K562 (cell line): ENCODE results near the gene BNIPL. TPM values are rescaled to one million over a fixed set of nuclear protein-coding genes. Genes with fewer than 3 reads are reported as not detected.
A peak's percentile ranks its signal among the peaks of the same experiment; 100 is the strongest.

Source experiments
- ARID2 ChIP-seq: fragments of 450-650 bp; IDR thresholded peaks from 2 replicates; pipeline ENCODE4 v1.6.1; 2017; ENCODE audit warnings: antibody characterized with exemption, mild to moderate bottlenecking
- CREM ChIP-seq: IDR thresholded peaks from 2 replicates; pipeline ENCODE4 v1.6.1; 2014; ENCODE audit warnings: antibody characterized with exemption, low read depth
- DDX20 ChIP-seq: fragments of 450-650 bp; IDR thresholded peaks from 2 replicates; pipeline ENCODE4 v1.6.1; 2016; ENCODE audit warnings: missing genetic modification characterization, low read depth, mild to moderate bottlenecking, missing compliant biosample characterization, moderate library complexity
- ESRRB ChIP-seq: fragments of 250-450 bp; sonication (Bioruptor Pico); IDR thresholded peaks from 2 replicates; pipeline ENCODE4 v1.5.0; 2020; ENCODE audit warnings: mild to moderate bottlenecking, moderate library complexity, borderline replicate concordance
- HNRNPLL ChIP-seq: fragments of 200-400 bp; formaldehyde crosslinking; IDR thresholded peaks from 2 replicates; pipeline ENCODE4 v1.6.1; 2017; ENCODE audit warnings: low read length, low read depth, mild to moderate bottlenecking; ENCODE audit not compliant: poor library complexity, severe bottlenecking
- JUND ChIP-seq, 2 experiments: IDR thresholded peaks; 2 replicates in 1 of 2; 3 replicates in 1 of 2; pipeline ENCODE4 v1.6.1; 2011; ENCODE audit warnings: borderline replicate concordance in 2 of 2, low read depth in 2 of 2, low read length in 2 of 2, improper control_type of control experiment in 1 of 2, missing biosample characterization in 1 of 2, missing genetic modification characterization in 1 of 2, missing genetic modification reagents in 1 of 2
- MAFG ChIP-seq: fragments of 450-650 bp; conservative IDR thresholded peaks from 2 replicates; pipeline ENCODE4 v1.6.1; 2016; ENCODE audit warnings: missing genetic modification characterization, missing compliant biosample characterization
- MCM3 ChIP-seq: fragments of 450-650 bp; IDR thresholded peaks from 2 replicates; pipeline ENCODE4 v1.6.1; 2016
- MYC ChIP-seq, 2 experiments: fragments of 250-450 bp in 1 of 2; sonication (Bioruptor Pico) in 1 of 2; IDR thresholded peaks; 2 replicates each; pipeline versions ENCODE4 v1.5.1 to v1.6.1; 2012 to 2021; ENCODE audit warnings: low read depth in 2 of 2, borderline replicate concordance in 1 of 2, improper control_type of control experiment in 1 of 2, low read length in 1 of 2, mild to moderate bottlenecking in 1 of 2, moderate library complexity in 1 of 2
- PATZ1 ChIP-seq: fragments of 250-450 bp; sonication (Bioruptor Pico); IDR thresholded peaks from 2 replicates; pipeline ENCODE4 v1.5.0; 2020; ENCODE audit warnings: mild to moderate bottlenecking, borderline replicate concordance
- SIRT6 ChIP-seq: IDR thresholded peaks from one replicate; pipeline ENCODE4 v1.6.1; 2012; ENCODE audit warnings: low read depth, mild to moderate bottlenecking, control low read depth, inconsistent platforms, low read length, moderate library complexity
- SLC30A9 ChIP-seq: fragments of 250-450 bp; sonication (Bioruptor Pico); IDR thresholded peaks from 2 replicates; pipeline ENCODE4 v1.8.0; 2022; ENCODE audit warnings: mild to moderate bottlenecking, moderate library complexity
- SMAD3 ChIP-seq: fragments of 450-650 bp; formaldehyde crosslinking; conservative IDR thresholded peaks from 2 replicates; pipeline ENCODE4 v1.4.0; 2020; ENCODE audit warnings: mild to moderate bottlenecking
- SMARCC2 ChIP-seq: fragments of 450-650 bp; IDR thresholded peaks from 2 replicates; pipeline ENCODE4 v1.6.1; 2017; ENCODE audit warnings: antibody characterized with exemption, moderate library complexity, mild to moderate bottlenecking, low read depth
- SREBF1 ChIP-seq: fragments of 150-350 bp; IDR thresholded peaks from 2 replicates; pipeline ENCODE4 v1.6.1; 2014; ENCODE audit warnings: antibody characterized with exemption, low read depth, low read length, borderline replicate concordance
- TBP ChIP-seq: optimal IDR thresholded peaks from 2 replicates; pipeline ENCODE3; 2011; ENCODE audit warnings: low read depth, low read length, improper control_type of control experiment
- TCF7 ChIP-seq: sonication (generic); IDR thresholded peaks from 2 replicates; pipeline ENCODE4 v1.6.1; 2016; ENCODE audit warnings: antibody characterized with exemption, borderline replicate concordance
- TFE3 ChIP-seq: fragments of 450-650 bp; formaldehyde crosslinking; IDR thresholded peaks from 2 replicates; pipeline ENCODE4 v1.4.0; 2020; ENCODE audit warnings: mild to moderate bottlenecking, mixed read lengths
- ZC3H8 ChIP-seq: fragments of 450-650 bp; IDR thresholded peaks from 2 replicates; pipeline ENCODE4 v1.6.1; 2017
- ZFX ChIP-seq: sonication (generic); formaldehyde crosslinking; IDR thresholded peaks from 2 replicates; pipeline ENCODE4 v1.8.0; 2022; ENCODE audit warnings: mild to moderate bottlenecking, missing genetic modification reagents, moderate library complexity
- ZNF212 ChIP-seq: fragments of 450-650 bp; formaldehyde crosslinking; IDR thresholded peaks from 2 replicates; pipeline ENCODE4 v1.4.0; 2020; ENCODE audit warnings: mild to moderate bottlenecking
- ZNF655 ChIP-seq: fragments of 250-450 bp; sonication (Bioruptor Pico); IDR thresholded peaks from 2 replicates; pipeline ENCODE4 v1.5.0; 2021
- polyA plus RNA-seq, 8 experiments: library from polyadenylated mRNA; depleted of rRNA in 4 of 8; stranded (reverse) in 5 of 8; unstranded in 3 of 8; fragments of >200 nt; fragmentation: Nextera tagmentation in 2 of 8; fragmentation: Illumina TruSeq in 1 of 8; extraction: Ambion mirVana in 2 of 8; extraction: Trizol in 1 of 8; gene quantifications; 2 replicates each; pipeline versions ENCODE4 v1.2.1 to v1.2.3, GENCODE V29; 2011 to 2014; ENCODE audit warnings: inconsistent platforms in 1 of 8, missing spikeins in 1 of 8
- total RNA-seq, 7 experiments: library from RNA; depleted of rRNA in 6 of 7; stranded (reverse); fragments of >200 nt in 6 of 7; fragmentation: Illumina TruSeq in 2 of 7; extraction: Trizol in 2 of 7; gene quantifications; 2 replicates each; pipeline versions ENCODE4 v1.2.1 to v1.2.3, GENCODE V29; 2011 to 2021; ENCODE audit warnings: low replicate concordance in 1 of 7
- TF ChIP-seq, protein P1 (sequence below): fragments of 250-450 bp; sonication (Bioruptor Pico); IDR thresholded peaks from 2 replicates; pipeline ENCODE4 v1.8.0; 2021; ENCODE audit warnings: mild to moderate bottlenecking, moderate library complexity

Gene BNIPL
- total and polyA plus RNA-seq, 9 of the 15 experiments (the other 6 are each of a cell fraction or from before 2014, with no cell fraction given), result 0.08 to 1.4 (median 0.68) TPM

DNA sequence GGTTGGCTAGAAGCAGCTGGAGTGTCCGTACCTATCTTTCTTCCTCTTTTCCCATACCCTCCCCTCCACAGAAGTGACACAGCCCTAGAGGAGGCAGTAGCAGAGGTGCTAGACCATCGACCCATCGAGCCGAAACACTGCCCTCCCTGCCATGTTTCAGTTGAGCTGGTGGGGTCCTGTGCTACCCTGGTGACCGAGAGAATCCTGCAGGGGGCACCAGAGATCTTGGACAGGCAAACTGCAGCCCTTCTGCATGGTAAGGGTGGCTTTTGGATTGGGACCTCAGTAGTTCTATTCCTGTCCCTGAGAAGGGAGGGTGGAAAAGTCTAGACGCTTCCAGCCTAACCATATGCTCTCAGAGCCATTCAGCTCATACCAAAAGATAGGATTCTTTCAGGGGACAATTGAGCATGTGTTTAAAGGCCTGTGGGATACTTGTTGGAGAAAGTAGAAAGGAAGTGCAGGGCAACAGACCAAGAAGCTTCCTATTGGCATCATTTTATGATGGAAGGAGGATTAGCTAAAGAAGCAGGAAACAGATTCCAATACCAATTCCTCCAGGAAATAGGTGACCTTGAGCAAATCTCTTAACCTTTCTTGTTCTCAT is 11.7 kb upstream of the BNIPL start (continued):
- TF ChIP-seq ZNF212 (CRISPR knock-in tag) (no peak), JUND (IDR thresholded peaks at IDR 0.05; ENCODE audit: borderline replicate concordance, low read depth, low read length) (peak; percentile 19; the same call in 1 of the 2 replicates), JUND (tag; IDR thresholded peaks at IDR 0.05; ENCODE audit: borderline replicate concordance, low read depth, low read length) (no peak), TFE3 (no peak), ZNF655 (CRISPR knock-in tag) (no peak), SIRT6 (no peak), SMAD3 (CRISPR knock-in tag) (no peak), MAFG (tag) (no peak), ZFX (CRISPR knock-in tag) (no peak), PATZ1 (no peak), SLC30A9 (CRISPR knock-in tag) (no peak), MYC (IDR thresholded peaks at IDR 0.05; ENCODE audit: low read depth, low read length) (peak; percentile 32; the same call in 1 of the 2 replicates), MYC (CRISPR knock-in tag; IDR thresholded peaks at IDR 0.05; ENCODE audit: borderline replicate concordance, low read depth) (no peak), HNRNPLL (no peak), MCM3 (no peak), DDX20 (tag) (no peak), TCF7 (no peak), ESRRB (CRISPR knock-in tag) (no peak), SREBF1 (no peak), CREM (peak; percentile 46; the same call in 1 of the 2 replicates), SMARCC2 (no peak), ZC3H8 (no peak), TBP (peak; percentile 15), ARID2 (peak; percentile 83; the same call in 1 of the 2 replicates)
- TF ChIP-seq, protein P1, sequence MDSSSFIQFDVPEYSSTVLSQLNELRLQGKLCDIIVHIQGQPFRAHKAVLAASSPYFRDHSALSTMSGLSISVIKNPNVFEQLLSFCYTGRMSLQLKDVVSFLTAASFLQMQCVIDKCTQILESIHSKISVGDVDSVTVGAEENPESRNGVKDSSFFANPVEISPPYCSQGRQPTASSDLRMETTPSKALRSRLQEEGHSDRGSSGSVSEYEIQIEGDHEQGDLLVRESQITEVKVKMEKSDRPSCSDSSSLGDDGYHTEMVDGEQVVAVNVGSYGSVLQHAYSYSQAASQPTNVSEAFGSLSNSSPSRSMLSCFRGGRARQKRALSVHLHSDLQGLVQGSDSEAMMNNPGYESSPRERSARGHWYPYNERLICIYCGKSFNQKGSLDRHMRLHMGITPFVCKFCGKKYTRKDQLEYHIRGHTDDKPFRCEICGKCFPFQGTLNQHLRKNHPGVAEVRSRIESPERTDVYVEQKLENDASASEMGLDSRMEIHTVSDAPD, result no peak
